ENCODE measurements around the gene VASP.

DNA sequence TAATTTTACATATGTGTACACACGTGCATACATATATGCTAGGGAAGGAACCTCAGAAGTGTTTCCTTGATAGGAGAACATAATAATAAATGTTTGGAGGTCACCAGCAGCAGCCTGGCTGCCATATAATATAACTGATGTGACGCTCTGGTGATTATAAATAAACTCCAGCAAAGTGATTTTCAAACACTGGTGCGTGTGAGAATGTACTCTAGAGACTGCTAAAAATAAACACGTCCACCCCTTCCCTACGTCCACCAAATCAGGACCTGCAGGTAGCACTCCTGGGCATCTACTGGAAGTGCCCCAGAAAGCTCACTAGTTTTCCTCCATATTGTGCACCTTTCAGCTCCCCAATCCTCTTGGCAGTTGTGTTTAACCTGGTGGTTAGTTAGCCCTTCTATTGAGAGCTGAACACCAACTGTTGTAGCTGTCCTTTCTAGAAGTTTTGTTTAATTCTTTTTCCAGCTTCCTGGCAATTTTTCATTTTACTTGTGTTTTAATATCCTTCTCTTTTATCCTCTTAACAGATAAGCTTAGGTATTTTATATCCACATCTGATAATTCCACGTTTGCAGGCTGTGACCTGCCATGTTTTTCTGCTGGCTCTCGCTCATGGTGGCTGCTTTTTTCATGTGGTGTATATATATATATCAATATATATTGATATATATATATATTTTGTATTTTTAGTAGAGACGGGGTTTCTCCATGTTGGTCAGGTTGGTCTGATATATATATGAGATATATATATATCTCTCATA lies 64.4 kb downstream of the VASP start:
- TF ChIP-seq CTCF (conservative IDR thresholded peaks at IDR 0.05 in 1 of 2, IDR thresholded peaks at IDR 0.05 in 1 of 2; ENCODE audit: low read depth in 1 of 2, low read length in 2 of 2) (no peak), EZH2 (IDR thresholded peaks at IDR 0.05; ENCODE audit: low read length, missing control alignments) (no peak)

Measured in fibroblast of lung (primary cell).